Cardiac muscle cell (in vitro differentiated cells and primary cell): ENCODE results near the gene C1QTNF2. TPM values are rescaled to one million over a fixed set of nuclear protein-coding genes. Genes with fewer than 3 reads are reported as not detected.
A peak's percentile ranks its signal among the peaks of the same experiment; 100 is the strongest.

Experiments used
- DNase-seq, 2 donors: peaks; one replicate each; pipeline versions ENCODE4 v3.0.0 to v3.0.0-alpha.2; 2010 to 2017; ENCODE audit warnings: low read depth in 1 of 2, low spot score in 1 of 2
- H3K27ac ChIP-seq: fragments of 200-600 bp; sonication (generic); 2 replicates; pipeline ENCODE4 v1.5.1; 2016
- H3K27me3 ChIP-seq: fragments of 200-600 bp; sonication (generic); 2 replicates; pipeline ENCODE4 v1.6.0; 2016; ENCODE audit warnings: control low read depth
- H3K36me3 ChIP-seq: fragments of 200-600 bp; sonication (generic); 2 replicates; pipeline ENCODE4 v1.5.1; 2016; ENCODE audit warnings: control low read depth
- H3K4me1 ChIP-seq: fragments of 200-600 bp; sonication (generic); 2 replicates; pipeline ENCODE4 v1.8.1; 2017; ENCODE audit warnings: low read depth, mild to moderate bottlenecking, mixed run types
- H3K4me3 ChIP-seq: fragments of 200-600 bp; sonication (generic); 2 replicates; pipeline ENCODE4 v1.5.1; 2016; ENCODE audit warnings: mild to moderate bottlenecking
- H3K9me3 ChIP-seq: fragments of 200-600 bp; sonication (generic); 2 replicates; pipeline ENCODE4 v1.5.1; 2017; ENCODE audit warnings: low read depth, mild to moderate bottlenecking, control low read depth
- polyA plus RNA-seq: library from polyadenylated mRNA; unstranded; fragments of >200 nt; fragmentation: Nextera tagmentation; extraction: Ambion mirVana; gene quantifications from 2 replicates; pipeline ENCODE4 v1.2.1, GENCODE V29; 2016
- total RNA-seq: library from RNA; depleted of rRNA; stranded (reverse); fragments of >200 nt; gene quantifications from 2 replicates; pipeline ENCODE4 v1.2.3, GENCODE V29; 2016
- TF ChIP-seq, protein P1 (sequence below): IDR thresholded peaks from 2 replicates; pipeline ENCODE4 v1.5.1; 2012; ENCODE audit warnings: low read depth, mild to moderate bottlenecking, low read length

The C1QTNF2 gene
- total and polyA plus RNA-seq, 2 experiments from 2014 or later, result 0.24 TPM; not detected in 1

DNA sequence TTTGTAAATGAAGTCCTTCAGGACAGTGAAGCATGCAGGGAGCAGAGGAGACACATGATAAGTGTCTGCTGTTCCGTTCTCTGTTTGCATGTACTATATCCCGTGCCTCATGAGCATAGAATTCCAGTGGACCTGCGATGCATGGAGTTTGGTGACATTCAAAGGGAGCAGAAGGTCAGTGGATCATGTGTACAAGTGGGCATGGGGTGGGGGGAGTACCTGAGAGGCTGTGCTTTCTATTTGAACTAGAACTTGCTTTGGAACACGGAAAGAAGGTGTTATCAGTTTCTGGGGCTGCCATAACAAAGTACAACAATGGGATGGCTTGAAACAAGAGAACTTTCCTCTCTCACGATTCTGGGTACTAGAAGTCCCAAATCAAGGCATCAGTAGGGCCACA lies 53.0 kb downstream of the C1QTNF2 start:
- Histone ChIP-seq H3K36me3 (no peaks in the 10 kb centered on the region), H3K4me1 (no peaks in the 10 kb centered on the region), H3K4me3 (no peak overlapping the region), H3K9me3 (no peaks in the 10 kb centered on the region), H3K27ac (no peak overlapping the region), H3K27me3 (no peaks in the 10 kb centered on the region)
- DNase-seq, result no peak
- TF ChIP-seq, protein P1, sequence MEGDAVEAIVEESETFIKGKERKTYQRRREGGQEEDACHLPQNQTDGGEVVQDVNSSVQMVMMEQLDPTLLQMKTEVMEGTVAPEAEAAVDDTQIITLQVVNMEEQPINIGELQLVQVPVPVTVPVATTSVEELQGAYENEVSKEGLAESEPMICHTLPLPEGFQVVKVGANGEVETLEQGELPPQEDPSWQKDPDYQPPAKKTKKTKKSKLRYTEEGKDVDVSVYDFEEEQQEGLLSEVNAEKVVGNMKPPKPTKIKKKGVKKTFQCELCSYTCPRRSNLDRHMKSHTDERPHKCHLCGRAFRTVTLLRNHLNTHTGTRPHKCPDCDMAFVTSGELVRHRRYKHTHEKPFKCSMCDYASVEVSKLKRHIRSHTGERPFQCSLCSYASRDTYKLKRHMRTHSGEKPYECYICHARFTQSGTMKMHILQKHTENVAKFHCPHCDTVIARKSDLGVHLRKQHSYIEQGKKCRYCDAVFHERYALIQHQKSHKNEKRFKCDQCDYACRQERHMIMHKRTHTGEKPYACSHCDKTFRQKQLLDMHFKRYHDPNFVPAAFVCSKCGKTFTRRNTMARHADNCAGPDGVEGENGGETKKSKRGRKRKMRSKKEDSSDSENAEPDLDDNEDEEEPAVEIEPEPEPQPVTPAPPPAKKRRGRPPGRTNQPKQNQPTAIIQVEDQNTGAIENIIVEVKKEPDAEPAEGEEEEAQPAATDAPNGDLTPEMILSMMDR, result no peak

DNA sequence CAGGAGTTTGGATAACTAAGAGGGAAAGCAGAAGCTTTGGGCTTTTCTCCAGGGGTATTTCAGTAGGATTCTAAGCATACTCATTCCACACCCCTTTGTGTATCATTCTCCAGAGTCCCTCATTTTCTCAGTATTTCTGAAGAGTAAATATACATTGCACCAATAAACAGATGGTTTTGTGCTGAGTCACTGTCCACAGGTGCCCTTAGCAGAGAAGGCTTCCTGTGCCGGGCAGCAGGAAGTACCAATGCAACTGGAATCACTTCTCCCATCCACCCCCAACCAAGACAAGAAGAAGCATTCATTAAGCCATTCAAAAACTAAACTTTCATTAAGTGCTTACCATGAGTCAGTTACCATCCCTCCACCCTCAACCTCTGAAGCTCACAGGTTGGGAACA lies 54.5 kb downstream of the C1QTNF2 start:
- no peaks in the 10 kb centered on the region for H3K27me3 ChIP-seq
- H3K9me3 ChIP-seq, result no peaks in the 10 kb centered on the region
- TF ChIP-seq, protein P1, result no peak
- H3K4me3 ChIP-seq, result no peak overlapping the region
- H3K4me1 ChIP-seq, result no peaks in the 10 kb centered on the region
- no peak overlapping the region for H3K27ac ChIP-seq
- peak in 1 of 2 donors; percentile 33 for DNase-seq
- H3K36me3 ChIP-seq, result no peaks in the 10 kb centered on the region

GRCh38 chr5:160312960-160313727 lies 57.3 kb downstream of the C1QTNF2 start:
- no peak overlapping the region for H3K27ac ChIP-seq

GRCh38 chr5:160312134-160312959 lies 58.1 kb downstream of the C1QTNF2 start, which contains the start of gene CCNJL:
Gene CCNJL, minus strand, starts transcription at chr5:160312564. Its CDS starts 641 bp downstream, at chr5:160311923.
- H3K27ac ChIP-seq, result peak within 1 kb of the TSS; percentile 38
- H3K27me3 ChIP-seq, result no peaks in the 10 kb centered on the region
- TF ChIP-seq, protein P1, result no peak
- peak; percentile 49 to 86 for DNase-seq
- no peaks in the 10 kb centered on the region for H3K4me1 ChIP-seq
- H3K36me3 ChIP-seq, result no peaks in the 10 kb centered on the region
- peak within 1 kb of the TSS; percentile 77 for H3K4me3 ChIP-seq
- no peaks in the 10 kb centered on the region for H3K9me3 ChIP-seq

More at GRCh38 chr5:160312960-160313727, 57.3 kb downstream of the C1QTNF2 start:
- Histone ChIP-seq H3K9me3 (no peaks in the 10 kb centered on the region), H3K4me3 (peak overlapping the region; percentile 77), H3K36me3 (no peaks in the 10 kb centered on the region), H3K4me1 (no peaks in the 10 kb centered on the region), H3K27me3 (no peaks in the 10 kb centered on the region)
- TF ChIP-seq, protein P1, result no peak
- no peak for DNase-seq

DNA sequence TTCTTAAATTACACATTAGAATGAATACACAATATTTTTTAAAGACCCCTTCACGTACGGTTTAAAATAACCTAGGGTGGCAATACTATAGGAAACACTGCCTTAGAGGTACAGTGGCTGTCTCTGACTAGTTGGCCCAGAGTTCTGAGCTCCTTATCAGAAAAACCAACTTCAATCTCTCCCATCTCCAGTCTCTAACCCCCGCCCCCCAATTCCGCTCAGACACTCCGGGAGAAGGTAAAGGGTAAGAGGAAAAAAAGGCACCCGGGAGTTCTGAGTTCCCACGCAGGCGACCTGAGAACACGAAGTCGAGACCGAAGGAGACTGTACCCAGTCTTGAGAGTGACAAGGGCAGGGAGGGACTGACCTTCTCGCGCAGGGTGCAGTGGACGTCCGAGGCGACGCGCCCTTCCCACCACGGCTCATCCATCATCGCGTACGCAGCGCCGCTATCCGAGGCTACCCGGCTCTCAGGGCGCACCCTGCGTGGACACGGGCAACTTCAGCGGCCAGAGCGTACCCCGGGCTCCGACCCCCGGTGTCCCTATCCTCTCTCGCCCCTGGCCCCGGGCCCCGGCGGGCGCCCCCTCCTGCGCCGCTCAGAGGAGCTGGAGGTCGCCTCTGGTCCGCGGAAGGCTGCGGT lies 58.8 kb downstream of the C1QTNF2 start:
- DNase-seq, result peak; percentile 13 to 53

More for the DNA sequence above, 58.8 kb downstream of the C1QTNF2 start:
- Histone ChIP-seq H3K27me3 (no peaks in the 10 kb centered on the region), H3K27ac (peak overlapping the region; percentile 38), H3K36me3 (no peaks in the 10 kb centered on the region), H3K4me1 (no peaks in the 10 kb centered on the region), H3K4me3 (peak overlapping the region; percentile 77), H3K9me3 (no peaks in the 10 kb centered on the region)
- TF ChIP-seq, protein P1, result no peak
